HUES64 (cell line): ENCODE results near the gene SLC66A2.

Experiments
- H3K27ac ChIP-seq: 2 replicates; pipeline ENCODE4 v1.7.0; 2013; ENCODE audit warnings: low read depth, low read length, inconsistent platforms
- H3K27me3 ChIP-seq: 2 replicates; pipeline ENCODE4 v1.6.1; 2013; ENCODE audit warnings: mild to moderate bottlenecking, low read length; ENCODE audit not compliant: insufficient read depth
- H3K36me3 ChIP-seq: 2 replicates; pipeline ENCODE4 v1.6.1; 2013; ENCODE audit warnings: mild to moderate bottlenecking, low read length; ENCODE audit not compliant: insufficient read depth
- H3K4me1 ChIP-seq: 2 replicates; pipeline ENCODE4 v1.6.1; 2013; ENCODE audit warnings: mild to moderate bottlenecking, low read length, moderate library complexity; ENCODE audit not compliant: insufficient read depth
- H3K4me3 ChIP-seq: 2 replicates; pipeline ENCODE4 v1.5.1; 2013; ENCODE audit warnings: mild to moderate bottlenecking, low read length, moderate library complexity
- H3K9ac ChIP-seq: 2 replicates; pipeline ENCODE4 v1.6.1; 2013; ENCODE audit warnings: mild to moderate bottlenecking, low read depth, low read length
- H3K9me3 ChIP-seq: 2 replicates; pipeline ENCODE4 v1.6.1; 2013; ENCODE audit warnings: low read depth, low read length; ENCODE audit not compliant: insufficient read depth
- WGBS: fragments of 150-250, 120-280 bp; methylation state at CpG from one replicate; pipeline ENCODE4 v1.1.7; 2013; ENCODE audit warnings: missing lambda C conversion rate; 5-methylcytosine and 5-hydroxymethylcytosine counted together

The SLC66A2 gene

GRCh38 chr18:79933765-79934164 lies 17.7 kb downstream of the SLC66A2 start:
- H3K9ac ChIP-seq = no peak overlapping the region
- WGBS = 67% methylated on average over 10 of the region's 10 CpGs
- no peaks in the 10 kb centered on the region for H3K4me1 ChIP-seq
- peaks cover 35% of the 10 kb centered on the region for H3K9me3 ChIP-seq
- no peak overlapping the region for H3K27ac ChIP-seq
- H3K27me3 ChIP-seq = no peaks in the 10 kb centered on the region
- peaks cover 12% of the 10 kb centered on the region; the same call in 1 of the 2 replicates for H3K36me3 ChIP-seq
- H3K4me3 ChIP-seq = no peak overlapping the region

- no peaks in the 10 kb centered on the region for H3K27me3 ChIP-seq
- H3K9ac ChIP-seq = no peak overlapping the region
- H3K4me1 ChIP-seq = no peaks in the 10 kb centered on the region
- peaks cover 12% of the 10 kb centered on the region; the same call in 1 of the 2 replicates for H3K36me3 ChIP-seq
- H3K4me3 ChIP-seq = no peak overlapping the region
- 88% methylated on average over 3 of the region's 3 CpGs for WGBS
- peaks cover 35% of the 10 kb centered on the region for H3K9me3 ChIP-seq
- no peak overlapping the region for H3K27ac ChIP-seq
Observed at GRCh38 chr18:79932907-79933306, 18.5 kb downstream of the SLC66A2 start.

- WGBS = 88% methylated on average over 2 of the region's 2 CpGs
- H3K4me1 ChIP-seq = peaks cover 5% of the 10 kb centered on the region; the same call in 1 of the 2 replicates
- H3K27ac ChIP-seq = no peak overlapping the region
- H3K9ac ChIP-seq = no peak overlapping the region
- H3K4me3 ChIP-seq = no peak overlapping the region
- peaks cover 12% of the 10 kb centered on the region; the same call in 1 of the 2 replicates for H3K36me3 ChIP-seq
- peaks cover 35% of the 10 kb centered on the region for H3K9me3 ChIP-seq
- no peaks in the 10 kb centered on the region for H3K27me3 ChIP-seq
Observed at GRCh38 chr18:79931475-79931874, 20.0 kb downstream of the SLC66A2 start.

GRCh38 chr18:79930020-79930642 lies 21.3 kb downstream of the SLC66A2 start:
- no CpG with 5 or more reads among the region's 2 CpGs for WGBS

GRCh38 chr18:79928563-79928960 lies 22.9 kb downstream of the SLC66A2 start:
- Histone ChIP-seq H3K4me3 (no peak overlapping the region), H3K4me1 (peaks cover 7% of the 10 kb centered on the region; the same call in 1 of the 2 replicates), H3K27me3 (no peaks in the 10 kb centered on the region), H3K9me3 (peaks cover 35% of the 10 kb centered on the region), H3K27ac (no peak overlapping the region), H3K36me3 (peaks cover 10% of the 10 kb centered on the region; the same call in 1 of the 2 replicates), H3K9ac (no peak overlapping the region)
- 96% methylated on average over 9 of the region's 9 CpGs for WGBS

More at GRCh38 chr18:79930020-79930642, 21.3 kb downstream of the SLC66A2 start:
- no peak overlapping the region for H3K9ac ChIP-seq
- H3K36me3 ChIP-seq = peaks cover 10% of the 10 kb centered on the region; the same call in 1 of the 2 replicates
- peaks cover 35% of the 10 kb centered on the region for H3K9me3 ChIP-seq
- H3K27ac ChIP-seq = no peak overlapping the region
- H3K4me1 ChIP-seq = peaks cover 7% of the 10 kb centered on the region; the same call in 1 of the 2 replicates
- H3K4me3 ChIP-seq = no peak overlapping the region
- H3K27me3 ChIP-seq = no peaks in the 10 kb centered on the region

- H3K9me3 ChIP-seq = peaks cover 30% of the 10 kb centered on the region
- no peak overlapping the region for H3K27ac ChIP-seq
- H3K9ac ChIP-seq = no peak overlapping the region
- WGBS = 88% methylated on average over 25 of the region's 25 CpGs
- peaks cover 10% of the 10 kb centered on the region; the same call in 1 of the 2 replicates for H3K36me3 ChIP-seq
- H3K4me3 ChIP-seq = no peak overlapping the region
- no peaks in the 10 kb centered on the region for H3K27me3 ChIP-seq
- H3K4me1 ChIP-seq = peaks cover 7% of the 10 kb centered on the region; the same call in 1 of the 2 replicates
Observed at GRCh38 chr18:79927607-79928562, 23.6 kb downstream of the SLC66A2 start.

GRCh38 chr18:79926715-79927606 lies 24.5 kb downstream of the SLC66A2 start:
- H3K9me3 ChIP-seq = peaks cover 26% of the 10 kb centered on the region
- WGBS = 81% methylated on average over 21 of the region's 21 CpGs
- no peaks in the 10 kb centered on the region for H3K27me3 ChIP-seq
- no peak overlapping the region for H3K27ac ChIP-seq
- no peak overlapping the region for H3K4me3 ChIP-seq
- peaks cover 10% of the 10 kb centered on the region; the same call in 1 of the 2 replicates for H3K36me3 ChIP-seq
- no peak overlapping the region for H3K9ac ChIP-seq
- H3K4me1 ChIP-seq = peaks cover 7% of the 10 kb centered on the region; the same call in 1 of the 2 replicates

- Histone ChIP-seq H3K4me3 (no peak overlapping the region), H3K4me1 (peaks cover 7% of the 10 kb centered on the region; the same call in 1 of the 2 replicates), H3K27ac (no peak overlapping the region), H3K9ac (no peak overlapping the region), H3K36me3 (peaks cover 10% of the 10 kb centered on the region; the same call in 1 of the 2 replicates), H3K27me3 (no peaks in the 10 kb centered on the region), H3K9me3 (peaks cover 23% of the 10 kb centered on the region)
- 84% methylated on average over 11 of the region's 11 CpGs for WGBS
Observed at GRCh38 chr18:79926306-79926705, 25.1 kb downstream of the SLC66A2 start.

- Histone ChIP-seq H3K4me3 (no peak overlapping the region), H3K27ac (no peak overlapping the region), H3K4me1 (peaks cover 7% of the 10 kb centered on the region; the same call in 1 of the 2 replicates), H3K27me3 (no peaks in the 10 kb centered on the region), H3K36me3 (peaks cover 6% of the 10 kb centered on the region; the same call in 1 of the 2 replicates), H3K9ac (no peak overlapping the region), H3K9me3 (peaks cover 11% of the 10 kb centered on the region; the same call in 1 of the 2 replicates)
- 91% methylated on average over 25 of the region's 25 CpGs for WGBS
Observed at GRCh38 chr18:79924814-79925731, 26.4 kb downstream of the SLC66A2 start.
